ENCODE measurements around the gene SACS. TPM values are rescaled to one million over a fixed set of nuclear protein-coding genes. Genes with fewer than 3 reads are reported as not detected.

Gene SACS
- total and polyA plus RNA-seq, 2 of the 4 experiments (the other 2 are of a cell fraction), result 14.7 to 121 TPM

DNA sequence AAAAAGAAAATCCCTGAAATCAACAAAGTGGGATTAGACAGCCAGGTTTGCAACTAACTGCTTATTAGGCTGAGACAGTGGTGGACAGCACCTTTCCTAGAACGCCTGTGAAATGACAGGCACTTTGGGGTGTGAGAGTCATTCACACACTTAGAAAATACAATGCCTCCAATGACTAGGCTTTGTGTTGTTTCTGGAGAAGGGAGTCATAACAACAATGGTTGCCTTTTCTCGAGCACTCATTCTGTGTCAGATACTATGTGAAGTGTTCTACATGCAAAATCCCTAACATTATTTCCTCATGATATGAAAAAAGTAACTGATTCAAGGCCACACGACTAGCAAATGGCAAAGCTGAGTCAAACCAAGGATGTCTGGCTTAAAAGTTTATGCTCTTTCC lies 41.2 kb downstream of the SACS start:
- H3K4me2 ChIP-seq (ENCODE audit: low read depth, low read length), result no peak overlapping the region
- no peak overlapping the region for H3K27ac ChIP-seq (ENCODE audit: insufficient read depth, low read length)
- no peak for TF ChIP-seq POLR2A (IDR thresholded peaks at IDR 0.05; ENCODE audit: low read depth, low read length)
- TF ChIP-seq RAD21 (IDR thresholded peaks at IDR 0.05; ENCODE audit: low read length), result no peak
- TF ChIP-seq RFX5 (IDR thresholded peaks at IDR 0.05; ENCODE audit: low read depth, low read length), result no peak
- no peak for TF ChIP-seq ELK1 (IDR thresholded peaks at IDR 0.05; ENCODE audit: borderline replicate concordance, low read depth, low read length)
- TF ChIP-seq SMC3 (IDR thresholded peaks at IDR 0.05; ENCODE audit: low read depth, low read length), result no peak
- TF ChIP-seq RCOR1 (IDR thresholded peaks at IDR 0.05; ENCODE audit: insufficient replicate concordance, low read length), result no peak
- no peak for TF ChIP-seq FOS (IDR thresholded peaks at IDR 0.05; ENCODE audit: low read depth, low read length)
- no peak for TF ChIP-seq USF2 (IDR thresholded peaks at IDR 0.05; ENCODE audit: low read depth, low read length)
- no peak for TF ChIP-seq BHLHE40 (IDR thresholded peaks at IDR 0.05; ENCODE audit: low read depth, low read length)
- no peak for TF ChIP-seq CEBPB (IDR thresholded peaks at IDR 0.05; ENCODE audit: low read depth, low read length)
- no peak for TF ChIP-seq MAFK (IDR thresholded peaks at IDR 0.05; ENCODE audit: low read depth, low read length)
- no peak for TF ChIP-seq NFE2L2 (IDR thresholded peaks at IDR 0.05; ENCODE audit: low read depth, low read length)
- TF ChIP-seq, protein P1, sequence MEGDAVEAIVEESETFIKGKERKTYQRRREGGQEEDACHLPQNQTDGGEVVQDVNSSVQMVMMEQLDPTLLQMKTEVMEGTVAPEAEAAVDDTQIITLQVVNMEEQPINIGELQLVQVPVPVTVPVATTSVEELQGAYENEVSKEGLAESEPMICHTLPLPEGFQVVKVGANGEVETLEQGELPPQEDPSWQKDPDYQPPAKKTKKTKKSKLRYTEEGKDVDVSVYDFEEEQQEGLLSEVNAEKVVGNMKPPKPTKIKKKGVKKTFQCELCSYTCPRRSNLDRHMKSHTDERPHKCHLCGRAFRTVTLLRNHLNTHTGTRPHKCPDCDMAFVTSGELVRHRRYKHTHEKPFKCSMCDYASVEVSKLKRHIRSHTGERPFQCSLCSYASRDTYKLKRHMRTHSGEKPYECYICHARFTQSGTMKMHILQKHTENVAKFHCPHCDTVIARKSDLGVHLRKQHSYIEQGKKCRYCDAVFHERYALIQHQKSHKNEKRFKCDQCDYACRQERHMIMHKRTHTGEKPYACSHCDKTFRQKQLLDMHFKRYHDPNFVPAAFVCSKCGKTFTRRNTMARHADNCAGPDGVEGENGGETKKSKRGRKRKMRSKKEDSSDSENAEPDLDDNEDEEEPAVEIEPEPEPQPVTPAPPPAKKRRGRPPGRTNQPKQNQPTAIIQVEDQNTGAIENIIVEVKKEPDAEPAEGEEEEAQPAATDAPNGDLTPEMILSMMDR (conservative IDR thresholded peaks at IDR 0.05; ENCODE audit: low read depth, low read length), result no peak
- TF ChIP-seq MXI1 (IDR thresholded peaks at IDR 0.05; ENCODE audit: borderline replicate concordance, low read depth, low read length), result no peak
- no peak for TF ChIP-seq CHD1 (IDR thresholded peaks at IDR 0.05; ENCODE audit: low read depth, low read length)
- H2BK120ac ChIP-seq (ENCODE audit: low read depth, low read length), result no peak overlapping the region
- H3K56ac ChIP-seq (ENCODE audit: extremely low read depth, insufficient read depth, low read length), result no peak overlapping the region
- ChIA-PET POLR2A (ENCODE audit: unreplicated experiment) (no interaction called here), CTCF (no interaction called here)
- H3K4me3 ChIP-seq (ENCODE audit: insufficient read depth, low read depth, low read length), result no peak overlapping the region
- peaks cover 0 to 12% of the 10 kb centered on the region in 2 experiments; a peak in 3 of 4 replicates for H3K79me1 ChIP-seq (ENCODE audit: low read depth in 1 of 2, low read length in 2 of 2)
- H3K14ac ChIP-seq (replicated peaks; ENCODE audit: low read depth, low read length), result no peak overlapping the region
- H4K91ac ChIP-seq (ENCODE audit: insufficient read depth, low read depth, low read length), result no peak overlapping the region
- in situ Hi-C loops (cut with MboI; ENCODE audit: low sequenced_read_pairs), result no loop called here
- 0 out of 2 replicates have a peak, but pooled peaks cover 2% of the 10 kb centered on the region for H3K9me1 ChIP-seq (ENCODE audit: insufficient read depth, low read length)
- no CpG with 5 or more reads among the region's 3 CpGs for WGBS, 2 experiments (ENCODE audit: extremely low coverage in 2 of 2, insufficient read length in 1 of 2)
- no peak overlapping the region for H3K4ac ChIP-seq (ENCODE audit: low read depth, low read length)
- dilution Hi-C loops (cut with HindIII; ENCODE audit: low sequenced_read_pairs, unreplicated experiment), result no loop called here
- no peak overlapping the region for H4K8ac ChIP-seq (ENCODE audit: low read depth in 2 of 2, low read length in 2 of 2)
- H3K23ac ChIP-seq (ENCODE audit: low read depth, low read length), result no peak overlapping the region
- no peak overlapping the region for H2BK15ac ChIP-seq (ENCODE audit: low read depth, low read length)
- H4K20me1 ChIP-seq (ENCODE audit: insufficient read depth, low read length), result no peaks in the 10 kb centered on the region
- no peaks in the 10 kb centered on the region for H3K36me3 ChIP-seq (ENCODE audit: control insufficient read depth, insufficient read depth, low read length)
- H4K5ac ChIP-seq (ENCODE audit: low read depth, low read length), result no peak overlapping the region
- no peaks in the 10 kb centered on the region for H3K4me1 ChIP-seq (ENCODE audit: control insufficient read depth, insufficient read depth, low read length)
- H2AK9ac ChIP-seq (replicated peaks; ENCODE audit: low read depth, low read length, poor library complexity), result no peak overlapping the region
- no peak overlapping the region for H3K18ac ChIP-seq (ENCODE audit: low read depth, low read length)
- BruUV-seq (replicated peaks), result no TSS peak
- H2BK20ac ChIP-seq (ENCODE audit: low read depth, low read length), result no peak overlapping the region
- no peak for ATAC-seq (ENCODE audit: low read depth)
- no peaks in the 10 kb centered on the region for H3K27me3 ChIP-seq (ENCODE audit: control insufficient read depth, insufficient read depth, low read length)
- H2AFZ ChIP-seq (replicated peaks; ENCODE audit: low read length, poor library complexity), result no peak overlapping the region
- H3K9me3 ChIP-seq (ENCODE audit: control insufficient read depth, insufficient read depth, low read length), result no peaks in the 10 kb centered on the region
- DNase-seq, result no peak
- intact Hi-C loops (cut with micrococcal nuclease), result no loop called here
- no peak overlapping the region for H3K9ac ChIP-seq (ENCODE audit: low read depth, low read length)
- no peak overlapping the region for H2BK5ac ChIP-seq (ENCODE audit: low read depth, low read length, poor library complexity, severe bottlenecking)
- no peak overlapping the region for H2AK5ac ChIP-seq (ENCODE audit: low read depth, low read length)

Measured in IMR-90 (cell line).